HepG2 (cell line): ENCODE results near the gene OSCP1. TPM values are rescaled to one million over a fixed set of nuclear protein-coding genes. Genes with fewer than 3 reads are reported as not detected.
A peak's percentile ranks its signal among the peaks of the same experiment; 100 is the strongest.

Experiments used
- ATAC-seq: fragments of 200-7000 bp; cut with Tn5 transposase; 3 replicates; pipeline ENCODE4 v1.9.1; 2020; ENCODE audit warnings: mild to moderate bottlenecking, moderate library complexity
- BruUV-seq: library from RNA; stranded (reverse); fragments of 400-500 nt; replicated peaks from 2 replicates; lab custom pipeline; 2021; lab: Mats Ljungman, UMichigan
- CTCF ChIA-PET: fragments of 300-600 bp; formaldehyde crosslinking; extraction: SDS; loops from one replicate; lab custom pipeline; 2021; ENCODE audit warnings: low total read pairs, inconsistent platforms, low intra/inter-chr PET ratio; lab: Yijun Ruan, JAX
- POLR2A ChIA-PET: fragments of 350-600 bp; sonication (Branson Sonifier 250); formaldehyde crosslinking; loops from one replicate; lab custom pipeline; 2020; ENCODE audit warnings: antibody characterized with exemption, inconsistent platforms; lab: Yijun Ruan, JAX
- DNase-seq: peaks from one replicate; pipeline ENCODE4 v3.0.0-alpha.2; 2015; ENCODE audit warnings: low spot score
- FAIRE-seq: peaks from 3 replicates; lab custom pipeline; 2011; peaks lifted over from hg19 to GRCh38; lab: Jason Lieb, UNC
- H2AFZ ChIP-seq: one replicate; pipeline ENCODE4 v1.6.1; 2011; ENCODE audit warnings: low read length, inconsistent platforms
- H3K27ac ChIP-seq: fragments of 300-600 bp; 3 replicates; pipeline ENCODE4 v1.8.0; 2011; ENCODE audit warnings: mixed run types, mild to moderate bottlenecking, mixed read lengths, low read length, inconsistent platforms; ENCODE audit not compliant: insufficient read depth; ENCODE audit errors: extremely low read length
- H3K27me3 ChIP-seq, 2 experiments: fragments of 200-600 bp in 1 of 2; 2 replicates in 1 of 2; 3 replicates in 1 of 2; pipeline versions ENCODE4 v1.6.0 to v1.8.0; 2011; ENCODE audit warnings: low read length in 2 of 2, mild to moderate bottlenecking in 2 of 2, moderate library complexity in 2 of 2, inconsistent platforms in 1 of 2; ENCODE audit not compliant: insufficient read depth in 2 of 2, control insufficient read depth in 1 of 2
- H3K36me3 ChIP-seq, 2 experiments: fragments of 200-600 bp in 1 of 2; replicated peaks in 1 of 2; 2 replicates in 1 of 2; 3 replicates in 1 of 2; pipeline versions ENCODE4 v1.5.1 to v1.8.0; 2011; ENCODE audit warnings: low read length in 2 of 2, inconsistent platforms in 1 of 2; ENCODE audit not compliant: insufficient read depth in 2 of 2, control insufficient read depth in 1 of 2
- H3K4me1 ChIP-seq: 2 replicates; pipeline ENCODE4 v1.5.1; 2012; ENCODE audit warnings: low read length, inconsistent platforms; ENCODE audit not compliant: insufficient read depth
- H3K4me2 ChIP-seq: 2 replicates; pipeline ENCODE4 v1.6.0; 2011; ENCODE audit warnings: low read depth, low read length, inconsistent platforms
- H3K4me3 ChIP-seq, 3 experiments: fragments of 200-600 bp in 1 of 3; sonication (generic), shearing (Covaris generic) in 1 of 3; replicated peaks in 1 of 3; 2 replicates each; pipeline ENCODE4 v1.5.1; 2011 to 2016; ENCODE audit warnings: low read length in 3 of 3, inconsistent platforms in 2 of 3, low read depth in 2 of 3, mild to moderate bottlenecking in 2 of 3, control low read depth in 1 of 3, mixed read lengths in 1 of 3; ENCODE audit not compliant: insufficient read depth in 1 of 3
- H3K79me2 ChIP-seq: one replicate; pipeline ENCODE4 v1.6.1; 2011; ENCODE audit warnings: low read length, inconsistent platforms; ENCODE audit not compliant: insufficient read depth
- H3K9ac ChIP-seq: 2 replicates; pipeline ENCODE4 v1.6.0; 2011; ENCODE audit warnings: mild to moderate bottlenecking, low read depth, low read length, inconsistent platforms; ENCODE audit not compliant: insufficient read depth
- H3K9me3 ChIP-seq: 2 replicates; pipeline ENCODE4 v1.5.1; 2012; ENCODE audit warnings: mild to moderate bottlenecking, low read length
- H4K20me1 ChIP-seq: 2 replicates; pipeline ENCODE4 v1.6.0; 2011; ENCODE audit warnings: inconsistent platforms, mild to moderate bottlenecking, low read length, moderate library complexity; ENCODE audit not compliant: insufficient read depth
- CHD4 ChIP-seq: fragments of 200-600 bp; sonication (generic); IDR thresholded peaks from 2 replicates; pipeline ENCODE4 v1.7.0; 2017; ENCODE audit warnings: mild to moderate bottlenecking, low read length, borderline replicate concordance
- CREM ChIP-seq, 2 experiments: sonication (generic) in 1 of 2; formaldehyde crosslinking in 1 of 2; IDR thresholded peaks; 2 replicates each; pipeline versions ENCODE4 v1.4.0 to v1.6.1; 2016 to 2020; ENCODE audit warnings: antibody characterized with exemption in 1 of 2, mild to moderate bottlenecking in 1 of 2, missing genetic modification reagents in 1 of 2
- NFE2L2 ChIP-seq: fragments of 150-350 bp; IDR thresholded peaks from 2 replicates; pipeline ENCODE4 v1.6.1; 2014; ENCODE audit warnings: low read length
- SAP130 ChIP-seq: IDR thresholded peaks from 2 replicates; pipeline ENCODE4 v1.6.1; 2016; ENCODE audit warnings: low read depth
- SNRNP70 ChIP-seq: fragments of 200-400 bp; formaldehyde crosslinking; IDR thresholded peaks from 2 replicates; pipeline ENCODE4 v1.6.1; 2017; ENCODE audit warnings: mild to moderate bottlenecking, low read depth, low read length, moderate library complexity
- SRSF1 ChIP-seq: fragments of 200-400 bp; formaldehyde crosslinking; optimal IDR thresholded peaks from 2 replicates; pipeline ENCODE3; 2017; ENCODE audit warnings: mild to moderate bottlenecking, low read depth, low read length, moderate library complexity
- ZBTB40 ChIP-seq, 2 experiments: fragments of 450-650 bp in 1 of 2; sonication (generic) in 1 of 2; formaldehyde crosslinking in 1 of 2; IDR thresholded peaks; 2 replicates each; pipeline versions ENCODE4 v1.6.1 to v1.8.0; 2016 to 2022; ENCODE audit warnings: antibody characterized with exemption in 1 of 2, mild to moderate bottlenecking in 1 of 2, missing genetic modification reagents in 1 of 2
- ZBTB44 ChIP-seq: sonication (generic); formaldehyde crosslinking; IDR thresholded peaks from 2 replicates; pipeline ENCODE4 v1.4.0; 2020; ENCODE audit warnings: missing genetic modification reagents
- ZNF282 ChIP-seq: fragments of 450-650 bp; IDR thresholded peaks from 2 replicates; pipeline ENCODE4 v1.6.1; 2018; ENCODE audit not compliant: partially characterized antibody
- ZNF616 ChIP-seq: sonication (generic); formaldehyde crosslinking; IDR thresholded peaks from 2 replicates; pipeline ENCODE4 v1.5.0; 2020; ENCODE audit warnings: low read depth, mild to moderate bottlenecking, missing genetic modification reagents
- WGBS: methylation state at CpG from one replicate; pipeline ENCODE4 v1.1.6; 2017; ENCODE audit warnings: low lambda C conversion rate; 5-methylcytosine and 5-hydroxymethylcytosine counted together
- in situ Hi-C: cut with HindIII; loops from 2 replicates; pipeline ENCODE4 v1.10.0; 2017; ENCODE audit warnings: low pct_unique_long_range_greater_than_20kb; ENCODE audit not compliant: extremely low pct_ligation_motif_present
- intact Hi-C: fragments of 100-400 bp; cut with micrococcal nuclease; formaldehyde crosslinking; loops from one replicate; pipeline ENCODE4 v1.10.0; 2022; ENCODE audit not compliant: unreplicated experiment
- polyA plus RNA-seq, 8 experiments: library from polyadenylated mRNA; depleted of rRNA in 3 of 8; stranded (reverse) in 7 of 8; unstranded in 1 of 8; fragments of >200 nt; fragmentation: Illumina TruSeq in 4 of 8; extraction: Trizol in 4 of 8; gene quantifications; 2 replicates each; pipeline versions ENCODE4 v1.2.1 to v1.2.3, GENCODE V29; 2011 to 2016; ENCODE audit warnings: low read depth in 4 of 8, missing spikeins in 1 of 8, mixed read lengths in 1 of 8; ENCODE audit not compliant: insufficient read depth in 1 of 8
- total RNA-seq, 5 experiments: library from RNA; depleted of rRNA; stranded (reverse); fragments of >200 nt; fragmentation: Illumina TruSeq; extraction: Trizol; gene quantifications; 2 replicates each; pipeline ENCODE4 v1.2.3, GENCODE V29; 2016; ENCODE audit warnings: low read depth in 1 of 5

OSCP1 gene
- total and polyA plus RNA-seq, 2 of the 13 experiments (the other 11 are each of a cell fraction or from before 2014, with no cell fraction given), result 0.60 to 0.84 TPM

- peaks cover 38% of the 10 kb centered on the region for H3K79me2 ChIP-seq
- ChIA-PET POLR2A (interaction anchor here (0.5 to 9.5 kb wide), 19 partner anchors 13 to 237 kb away, joined by 3 to 391 read pairs (median 6); partner anchors contain the start of genes CSF3R, EVA1B, LSM10 and MRPS15), CTCF (no interaction called here)
- no peaks in the 10 kb centered on the region for H3K9me3 ChIP-seq
- H3K27me3 ChIP-seq, result no peaks in the 10 kb centered on the region; a peak in 1 of 5 replicates
- BruUV-seq, result TSS peak; percentile 85
- in situ Hi-C loops, result no loop called here
- H3K36me3 ChIP-seq, result peaks cover 1 to 7% of the 10 kb centered on the region in 2 experiments; a peak in 3 of 5 replicates
- peak overlapping the region; percentile 99 for H3K4me2 ChIP-seq
- peak overlapping the region; percentile 61 to 76 (median 73) for H3K4me3 ChIP-seq
- peak overlapping the region; percentile 99 for H3K27ac ChIP-seq
- no peak overlapping the region for H2AFZ ChIP-seq
- FAIRE-seq, result no peak
- ATAC-seq, result peak; percentile 60
- H3K4me1 ChIP-seq, result peaks cover 51% of the 10 kb centered on the region
- 1% methylated on average over 13 of the region's 14 CpGs for whole genome bisulfite sequencing
- DNase-seq, result peak; percentile 95
- H3K9ac ChIP-seq, result peak overlapping the region; percentile 97
- intact Hi-C loops, result loop anchor here (1.0 kb wide), 1 partner anchor 11 kb away; the partner anchor contains the start of gene LSM10
- H4K20me1 ChIP-seq, result peaks cover 4% of the 10 kb centered on the region; the same call in 1 of the 2 replicates
- TF ChIP-seq SRSF1 (no peak), NFE2L2 (peak; percentile 60; the same call in 1 of the 2 replicates), ZNF282 (no peak), ZBTB44 (no peak), ZNF616 (CRISPR knock-in tag) (no peak), ZBTB40 (IDR thresholded peaks at IDR 0.05) (no peak), ZBTB40 (CRISPR knock-in tag; IDR thresholded peaks at IDR 0.05) (peak; percentile 43; the same call in 1 of the 2 replicates), SNRNP70 (no peak), SAP130 (CRISPR knock-in tag) (peak; percentile 86), CHD4 (peak; percentile 35; the same call in 1 of the 2 replicates), CREM (IDR thresholded peaks at IDR 0.05) (no peak; the same call in 1 of the 2 replicates), CREM (CRISPR knock-in tag; IDR thresholded peaks at IDR 0.05) (no peak)
These were observed 63.7 kb downstream of the OSCP1 start for GRCh38 chr1:36386265-36387140.
